Activated effector memory CD4-positive, alpha-beta T cell treated with Interleukin-2 at 50 U/mL for 16 hours (primary cell): ENCODE results near the gene WWC2.

Source experiments
- DNase-seq: peaks from one replicate; pipeline ENCODE4 v3.0.0-alpha.2; 2020

Gene WWC2

DNA sequence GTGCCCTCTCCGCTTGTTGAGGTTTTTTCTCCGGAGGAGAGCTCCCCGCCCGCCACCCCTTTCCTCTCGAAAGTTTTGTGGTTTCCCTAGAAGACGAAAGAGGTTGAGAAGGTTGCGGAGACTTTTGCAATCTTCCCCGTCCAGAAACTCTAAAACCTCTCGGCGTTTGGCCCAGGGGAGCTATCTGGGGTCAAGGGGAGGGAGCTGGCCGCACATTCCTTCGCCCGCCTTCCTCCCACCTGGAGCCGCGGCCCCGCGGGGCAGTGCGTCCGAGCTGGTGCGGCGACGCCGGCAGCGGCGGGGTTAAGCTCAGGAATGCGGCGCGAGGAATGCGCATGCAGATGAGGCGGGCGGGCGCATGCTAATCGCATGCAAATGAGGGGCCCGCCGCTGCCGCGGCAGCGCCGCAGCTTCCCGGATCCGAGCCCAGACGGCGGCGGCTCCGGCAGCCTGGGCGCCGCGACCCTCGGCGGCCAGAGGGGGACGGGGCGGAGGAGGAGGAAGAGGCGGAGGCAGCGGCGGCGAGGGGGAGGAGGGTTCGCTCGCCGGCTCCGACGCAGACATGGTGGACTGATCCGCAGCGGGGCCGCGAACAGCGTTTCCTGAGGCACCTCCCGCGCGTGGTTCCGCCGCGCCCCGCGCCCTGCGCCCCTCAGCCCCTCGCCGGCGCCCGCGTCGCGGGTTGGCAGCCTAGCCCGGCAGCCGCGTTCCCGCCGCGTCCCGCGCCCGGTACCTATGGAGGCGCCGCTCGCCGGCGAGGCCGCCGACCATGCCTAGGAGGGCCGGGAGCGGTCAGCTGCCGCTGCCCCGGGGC lies at the start of gene WWC2:
Gene WWC2, plus strand, starts transcription at position 535 of the 814 bp plus-strand sequence. Its CDS starts 235 bp downstream, at position 770.
- DNase-seq = peak; percentile 57

DNA sequence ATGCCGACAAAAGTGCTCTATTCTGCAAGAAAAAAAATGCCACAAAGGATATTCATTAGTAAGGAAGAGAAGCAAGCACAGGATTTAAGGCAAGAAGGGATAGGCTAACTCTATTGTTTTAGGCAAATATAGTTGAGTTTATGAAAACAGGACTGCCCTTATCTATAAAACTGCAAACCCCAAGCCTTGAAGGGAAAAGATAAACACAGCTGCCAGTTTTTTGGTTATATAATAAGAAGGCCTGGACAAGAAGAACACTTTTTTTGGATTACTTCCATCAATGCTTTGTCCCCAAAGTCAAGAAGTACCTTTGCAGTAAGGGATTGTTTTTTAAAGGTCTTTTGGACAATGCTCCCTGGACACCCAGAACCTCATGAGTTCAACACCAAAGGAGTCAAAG lies 45.4 kb upstream of the WWC2 start:
- DNase-seq = no peak

DNA sequence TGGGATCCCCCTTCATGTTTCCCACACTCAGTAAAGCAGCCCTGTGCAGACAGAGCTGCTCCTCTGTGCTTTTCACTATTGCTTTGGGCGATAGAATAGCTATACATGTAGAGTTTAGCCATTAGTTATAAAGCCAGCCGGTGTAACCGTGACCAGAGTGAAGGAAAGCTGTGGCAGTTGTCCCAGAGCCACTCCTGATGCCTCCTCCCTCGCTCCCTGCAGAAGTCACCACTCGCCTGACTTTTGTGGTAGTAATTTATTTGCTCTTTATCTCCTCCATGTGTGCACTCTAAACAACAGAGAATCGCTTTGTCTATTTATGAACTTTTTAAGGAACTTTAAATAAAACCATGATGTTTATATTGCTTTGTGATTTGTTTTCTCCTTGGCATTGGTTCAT lies 41.8 kb upstream of the WWC2 start:
- no peak for DNase-seq

DNA sequence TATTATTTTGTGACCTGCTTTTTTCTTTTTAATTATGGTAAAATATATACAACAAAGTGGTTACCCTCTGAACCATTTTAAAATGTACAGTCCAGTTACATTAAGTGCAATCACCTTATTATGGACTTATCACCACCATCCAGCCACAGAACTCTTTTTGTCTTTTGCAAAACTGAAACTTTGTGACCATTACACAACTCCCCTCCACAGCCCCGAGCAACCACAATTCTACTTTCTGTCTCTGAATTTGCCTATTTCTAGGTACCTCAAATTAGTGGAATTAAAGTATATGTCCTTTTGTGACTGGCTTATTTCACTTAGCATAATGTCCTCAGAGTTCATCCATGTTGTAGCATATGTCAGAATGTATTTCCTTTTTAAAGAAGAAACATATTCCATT lies 39.3 kb upstream of the WWC2 start:
- DNase-seq = no peak

DNA sequence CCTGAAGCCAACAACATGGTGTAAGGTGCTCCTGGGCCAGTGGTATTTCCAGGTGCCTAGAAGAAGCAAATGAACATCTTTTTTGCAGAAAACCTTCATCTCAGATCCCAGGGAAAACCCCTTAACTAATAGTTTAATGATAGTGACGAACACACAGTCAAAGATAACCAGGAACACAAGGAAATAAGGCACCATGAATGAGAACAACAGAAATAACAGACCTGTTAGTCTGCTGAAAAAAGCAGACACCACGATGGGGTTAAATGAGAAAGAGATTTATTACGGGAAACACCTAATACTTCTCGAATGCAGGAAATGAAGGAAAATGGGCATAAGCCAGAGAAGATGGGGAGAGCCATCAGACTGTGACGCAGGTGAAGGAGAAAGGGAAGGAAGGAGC lies 30.6 kb upstream of the WWC2 start:
- DNase-seq = no peak

DNA sequence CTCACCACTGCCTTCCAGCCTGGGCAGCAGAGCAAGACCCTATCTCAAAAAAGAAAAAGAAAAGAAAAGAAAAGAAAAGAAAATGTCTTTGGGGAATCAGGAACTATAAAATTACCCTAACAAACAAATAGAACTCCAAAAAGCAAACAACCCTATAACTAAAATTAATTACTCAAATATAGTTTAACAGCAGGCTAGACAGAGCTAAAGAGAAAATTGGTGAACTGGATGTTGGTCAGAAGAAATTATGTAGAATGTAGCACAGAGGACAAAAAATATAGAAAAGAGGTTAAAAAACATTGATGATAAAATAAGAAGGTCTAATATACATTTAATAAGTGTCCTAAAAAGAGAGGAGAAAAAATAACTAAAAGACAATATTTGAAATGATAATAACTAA lies 27.8 kb upstream of the WWC2 start:
- DNase-seq = no peak

DNA sequence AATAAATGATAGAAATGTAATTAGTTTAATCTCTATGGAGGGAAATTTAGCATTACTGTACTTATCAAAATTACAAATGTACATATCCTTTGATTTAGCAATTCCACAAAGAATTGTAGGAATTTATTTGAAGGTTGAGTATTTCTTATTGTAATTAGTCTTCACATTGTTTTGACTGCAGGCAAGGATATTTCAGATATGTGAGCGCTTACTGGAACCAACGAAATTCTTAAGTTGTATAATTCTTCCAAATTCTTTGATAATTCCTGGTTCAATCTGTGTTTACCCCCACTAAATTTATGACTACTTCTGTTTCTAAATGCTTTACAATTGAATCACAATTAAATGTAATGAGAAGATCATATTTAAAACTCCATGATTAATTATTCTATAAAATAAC lies 26.9 kb upstream of the WWC2 start:
- no peak for DNase-seq

DNA sequence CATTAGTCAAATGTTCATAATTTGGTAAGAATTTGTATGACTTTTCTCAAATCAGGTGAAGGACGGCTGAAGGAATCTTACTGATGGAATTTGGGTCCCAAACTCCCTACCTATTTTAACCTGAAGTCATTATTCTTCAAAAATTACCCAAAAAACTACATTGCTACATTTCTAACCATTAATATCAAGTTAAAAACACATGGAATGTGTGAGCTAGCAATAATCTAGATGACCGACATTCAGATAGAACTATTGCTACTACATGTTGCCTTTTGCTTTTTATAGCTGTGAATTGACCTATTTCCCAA lies 25.3 kb upstream of the WWC2 start:
- DNase-seq = no peak

DNA sequence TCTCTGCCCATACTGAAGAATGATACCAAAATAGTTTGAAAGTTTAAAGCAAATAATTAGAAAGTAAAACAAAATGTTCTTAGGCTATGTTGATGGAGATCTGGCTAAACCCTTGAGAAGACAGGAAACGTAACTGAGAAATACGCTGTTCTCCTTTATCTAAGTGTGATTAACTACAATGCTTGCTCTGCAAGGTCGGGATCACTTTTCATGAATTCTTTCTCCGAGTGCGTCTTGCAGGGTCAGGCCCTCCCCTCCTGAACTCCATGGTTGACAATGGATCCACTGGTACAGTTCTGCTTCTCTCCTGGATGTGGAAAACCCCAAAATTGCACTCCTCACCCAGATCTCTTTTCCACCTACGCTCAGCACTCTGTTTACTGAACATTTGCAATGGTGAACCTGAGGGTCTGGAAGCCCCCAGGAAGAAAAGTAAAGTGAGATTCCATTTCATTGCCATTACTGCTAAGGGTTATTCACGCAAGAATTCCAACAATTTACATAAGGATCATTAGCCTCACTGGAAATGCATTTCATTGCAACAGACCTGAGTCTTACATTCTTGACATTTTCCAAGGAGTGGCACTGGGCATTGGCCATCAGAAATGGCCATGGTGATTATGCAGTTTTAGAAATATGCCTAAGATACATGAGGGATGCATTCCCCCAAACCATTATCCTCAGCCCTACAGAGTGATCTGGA lies 24.6 kb upstream of the WWC2 start:
- DNase-seq = no peak

DNA sequence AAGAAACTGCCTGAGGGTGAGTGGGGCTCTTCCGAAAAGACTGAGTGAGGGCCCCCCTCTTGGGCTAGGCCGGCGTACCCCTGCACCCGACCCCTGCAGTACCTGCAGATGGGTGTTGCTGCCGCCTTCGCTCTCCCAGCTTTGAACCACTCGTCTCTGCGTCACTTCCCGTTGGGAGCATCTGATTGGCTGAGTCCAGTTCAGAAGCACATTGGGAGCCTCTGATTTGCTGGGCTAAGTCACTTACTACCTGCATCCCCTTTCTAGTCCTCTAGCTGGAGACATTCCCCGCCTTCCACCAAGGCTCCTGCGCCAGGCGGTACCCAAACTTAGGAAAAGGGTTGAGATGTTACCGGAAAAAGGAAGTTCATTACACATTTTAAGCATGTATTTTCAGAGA lies 20.4 kb upstream of the WWC2 start:
- no peak for DNase-seq

DNA sequence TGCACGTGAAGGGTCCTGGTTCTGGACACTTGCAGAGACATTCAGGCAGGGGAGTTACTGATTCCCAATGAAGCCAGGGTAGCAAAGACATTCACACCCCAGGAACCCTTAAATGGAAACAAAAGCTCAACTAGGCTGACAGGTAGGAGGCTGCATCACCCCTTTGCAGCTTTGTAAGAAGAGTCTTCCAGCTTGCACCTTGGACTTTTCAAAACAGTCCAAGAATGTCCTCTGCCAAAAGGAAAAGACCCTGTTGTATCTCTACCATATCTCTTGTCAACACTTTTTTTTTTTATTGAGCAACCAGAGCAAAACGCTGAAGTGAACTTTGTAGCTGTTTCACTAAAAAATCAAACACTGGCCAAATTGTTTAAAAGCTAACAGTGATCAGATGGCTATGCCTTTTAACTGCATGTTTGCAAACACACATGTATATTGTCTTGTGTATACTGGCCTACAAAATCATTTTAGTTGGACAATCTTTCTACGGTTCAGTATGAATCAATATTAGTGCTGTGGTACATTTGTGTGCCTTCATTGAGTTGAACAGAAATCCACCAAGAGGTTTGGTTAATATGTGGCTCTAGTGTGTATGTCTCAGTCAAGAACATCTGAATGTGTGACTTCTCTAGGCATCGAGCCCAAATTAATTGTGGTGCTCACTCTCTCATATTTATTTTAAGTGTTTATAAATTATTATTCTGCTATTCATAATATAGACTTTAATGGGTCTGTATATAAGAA lies 18.5 kb upstream of the WWC2 start:
- DNase-seq = no peak

DNA sequence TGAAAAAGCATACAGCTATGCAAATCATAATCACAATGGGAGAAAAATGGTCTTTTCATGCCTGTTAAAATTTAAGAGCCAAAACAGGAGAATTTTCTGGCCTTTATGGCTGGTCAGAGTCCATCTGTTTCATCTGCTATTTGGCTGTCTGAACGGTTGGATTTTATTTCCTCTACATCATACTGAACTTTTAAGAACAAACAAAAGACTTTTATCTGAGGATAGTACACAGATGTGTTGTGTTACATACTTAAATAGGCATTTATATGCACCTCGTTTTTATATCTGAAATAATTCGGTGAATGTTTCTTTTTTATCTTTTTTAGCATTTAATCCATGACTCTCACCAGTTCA lies 18.0 kb upstream of the WWC2 start:
- DNase-seq = no peak

DNA sequence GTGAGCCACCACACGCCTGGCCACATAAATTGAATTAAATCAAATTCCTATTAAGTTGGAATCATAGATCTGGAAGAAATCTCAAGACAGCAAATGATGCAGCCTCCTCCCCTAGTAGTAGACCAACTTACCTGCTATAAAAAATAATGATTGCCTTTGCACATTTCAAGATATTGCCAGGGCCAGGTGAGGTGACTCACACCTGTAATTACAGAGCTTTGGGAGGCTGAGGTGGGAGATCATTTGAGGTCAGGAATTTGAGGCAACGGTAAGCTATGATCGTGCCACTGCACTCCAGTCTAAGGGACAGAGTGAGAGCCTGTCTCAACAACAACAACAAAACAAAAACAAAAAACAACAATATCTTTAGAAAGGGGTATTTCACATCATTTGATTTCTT lies 17.0 kb upstream of the WWC2 start:
- DNase-seq = no peak

DNA sequence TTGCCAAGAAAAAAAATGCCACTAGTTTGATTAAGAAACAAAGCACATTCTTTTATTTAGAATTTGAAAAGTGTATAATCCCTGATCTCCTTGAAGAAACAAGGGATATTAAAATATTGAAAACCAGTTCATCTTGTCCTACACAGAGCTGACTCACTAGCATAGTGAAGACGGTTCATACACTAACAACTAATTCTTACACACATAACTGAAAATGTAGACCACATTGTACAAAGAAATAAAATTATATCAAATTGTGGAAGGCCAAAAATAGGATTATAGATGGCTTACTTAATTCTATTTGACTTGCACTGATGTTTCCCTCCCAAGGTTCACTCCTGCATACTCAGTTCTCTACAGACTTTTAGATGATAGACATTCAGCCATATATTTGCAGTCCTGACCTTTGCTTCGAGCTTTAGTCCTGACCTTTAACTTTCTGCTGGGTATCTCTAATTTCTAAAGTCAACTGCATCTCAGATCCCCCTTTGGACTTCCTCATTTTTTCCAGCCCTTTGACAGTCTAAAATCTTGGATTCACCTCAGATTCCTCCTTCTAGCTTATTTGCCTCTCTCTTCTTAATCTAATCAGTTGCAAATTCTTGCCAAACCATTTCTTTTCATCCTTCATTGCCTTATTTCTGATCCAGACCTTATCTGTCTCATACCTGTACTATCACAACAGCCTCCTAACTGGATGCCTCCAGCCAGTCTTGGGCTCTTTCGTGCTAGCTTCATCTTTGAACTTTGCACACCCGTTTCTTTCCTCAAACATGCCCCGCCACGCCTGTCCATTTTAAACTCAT lies 4.5 kb upstream of the WWC2 start:
- DNase-seq = no peak

DNA sequence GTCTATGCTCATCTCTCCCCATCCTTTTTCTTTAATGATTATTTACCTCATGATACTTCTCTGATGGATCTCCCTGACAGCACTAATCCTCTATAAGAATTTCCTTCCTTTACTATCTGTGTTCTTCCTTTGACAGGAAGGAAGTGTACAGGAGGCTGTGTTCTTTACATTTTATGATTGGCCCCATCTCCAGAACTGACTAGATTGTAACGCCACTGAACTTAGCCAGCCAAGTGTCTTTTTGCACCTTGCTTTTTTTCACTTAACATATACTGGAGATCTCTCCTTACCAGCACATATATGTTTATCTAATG lies 3.9 kb upstream of the WWC2 start:
- DNase-seq = no peak

DNA sequence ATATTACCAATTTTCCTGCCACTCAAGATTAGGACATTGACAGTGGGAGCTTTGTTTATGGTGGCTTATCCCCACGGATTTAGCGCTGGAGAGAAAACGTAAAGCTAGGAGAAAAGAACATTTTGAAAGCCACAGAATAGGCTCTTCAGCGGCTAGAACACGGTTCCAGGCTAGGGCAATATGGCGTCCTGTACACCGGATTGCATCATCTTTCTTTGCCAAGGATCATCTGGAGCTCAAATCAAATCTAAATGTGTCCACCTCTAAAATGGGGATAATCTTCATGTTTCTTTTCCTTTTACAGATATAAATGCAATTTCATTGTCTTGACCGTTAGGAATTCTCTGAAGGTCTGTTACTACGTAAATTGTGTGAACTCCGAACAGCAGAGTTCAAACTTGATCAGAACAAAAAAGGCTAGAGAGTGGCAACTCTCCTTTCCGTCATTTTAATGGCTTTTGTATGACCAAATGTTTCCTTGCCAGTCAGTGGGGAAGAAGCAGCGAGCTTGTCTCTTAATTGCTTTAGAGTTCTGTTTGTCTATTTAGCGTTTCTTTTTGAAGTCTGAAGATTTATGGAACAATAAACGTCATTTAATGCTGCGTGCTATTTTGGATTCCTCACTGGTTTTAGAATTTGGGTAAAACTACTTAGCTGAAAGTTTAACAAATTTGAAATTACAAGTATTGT lies 2.6 kb upstream of the WWC2 start:
- no peak for DNase-seq

DNA sequence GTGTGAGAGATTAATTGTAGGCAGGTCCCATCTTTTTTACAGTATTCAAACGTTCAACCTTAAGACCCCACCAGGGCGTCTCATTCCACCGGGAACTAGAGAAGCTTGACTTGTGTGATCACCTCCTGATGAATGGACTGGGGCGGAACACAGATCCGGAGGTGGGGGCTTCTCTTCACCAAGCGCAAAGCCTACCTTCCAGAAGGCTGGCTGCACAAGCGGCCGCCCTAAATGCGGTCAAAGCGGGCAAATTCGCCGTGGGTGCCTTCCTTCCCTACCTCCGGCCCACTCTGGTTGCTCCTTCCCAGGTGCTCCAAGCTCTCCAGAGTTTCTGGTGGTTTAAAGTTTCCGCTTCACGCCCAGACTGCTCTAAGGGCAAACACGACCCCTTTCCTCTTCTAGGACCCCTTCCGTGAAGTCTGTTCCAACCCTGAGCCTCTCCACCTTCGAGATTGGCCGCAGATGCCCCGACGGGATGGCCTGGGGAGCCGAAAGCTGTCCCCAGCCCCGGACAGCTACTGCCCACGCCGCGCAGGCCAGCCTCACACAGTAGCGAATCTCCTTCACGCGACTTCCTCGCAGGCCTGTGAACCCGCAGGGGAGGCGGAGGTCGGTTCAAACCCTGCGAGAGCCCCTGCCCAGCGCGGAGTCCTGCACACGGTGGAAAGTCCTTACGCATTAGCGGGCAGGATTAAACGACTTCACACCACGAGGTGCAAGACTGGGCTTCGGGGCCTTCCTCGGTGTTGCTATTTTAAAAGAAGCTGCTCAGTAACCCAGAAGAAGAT lies 1.6 kb upstream of the WWC2 start:
- no peak for DNase-seq

DNA sequence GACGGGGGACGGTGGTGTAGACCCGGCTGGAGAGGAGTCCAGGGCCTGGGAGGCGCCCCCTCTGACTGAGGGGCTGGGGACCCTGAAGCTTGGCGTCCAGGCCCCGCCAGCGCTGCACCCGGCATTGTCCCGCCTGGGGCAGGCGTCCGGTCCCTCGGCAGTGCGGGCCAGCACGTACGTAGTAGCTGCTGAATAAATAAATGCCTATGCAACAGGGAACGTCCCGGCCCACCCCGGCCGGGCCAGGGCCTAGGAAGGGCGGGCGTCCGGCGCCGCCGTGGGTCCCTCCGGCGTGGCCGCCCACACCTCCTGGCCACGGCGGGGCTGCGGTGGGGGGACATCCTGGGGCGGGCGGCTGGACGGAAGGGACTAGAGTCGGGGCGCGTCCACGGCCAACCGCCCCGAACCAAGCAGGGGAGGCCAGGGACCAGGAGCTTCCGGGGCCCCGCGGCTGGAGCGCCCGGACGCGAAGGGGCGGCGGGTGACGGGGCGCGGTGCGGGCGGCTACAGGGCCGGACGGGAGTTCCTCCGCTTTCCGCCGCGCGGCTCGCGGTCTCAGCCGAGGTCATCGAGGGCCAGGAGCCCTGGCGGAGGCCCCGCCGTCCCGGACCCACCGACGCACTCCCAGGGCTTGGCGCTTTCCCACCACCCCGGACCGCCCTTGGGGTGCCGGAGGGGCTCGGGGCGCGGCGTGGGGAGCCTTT lies 886 bp upstream of the WWC2 start:
- DNase-seq = peak; percentile 6

DNA sequence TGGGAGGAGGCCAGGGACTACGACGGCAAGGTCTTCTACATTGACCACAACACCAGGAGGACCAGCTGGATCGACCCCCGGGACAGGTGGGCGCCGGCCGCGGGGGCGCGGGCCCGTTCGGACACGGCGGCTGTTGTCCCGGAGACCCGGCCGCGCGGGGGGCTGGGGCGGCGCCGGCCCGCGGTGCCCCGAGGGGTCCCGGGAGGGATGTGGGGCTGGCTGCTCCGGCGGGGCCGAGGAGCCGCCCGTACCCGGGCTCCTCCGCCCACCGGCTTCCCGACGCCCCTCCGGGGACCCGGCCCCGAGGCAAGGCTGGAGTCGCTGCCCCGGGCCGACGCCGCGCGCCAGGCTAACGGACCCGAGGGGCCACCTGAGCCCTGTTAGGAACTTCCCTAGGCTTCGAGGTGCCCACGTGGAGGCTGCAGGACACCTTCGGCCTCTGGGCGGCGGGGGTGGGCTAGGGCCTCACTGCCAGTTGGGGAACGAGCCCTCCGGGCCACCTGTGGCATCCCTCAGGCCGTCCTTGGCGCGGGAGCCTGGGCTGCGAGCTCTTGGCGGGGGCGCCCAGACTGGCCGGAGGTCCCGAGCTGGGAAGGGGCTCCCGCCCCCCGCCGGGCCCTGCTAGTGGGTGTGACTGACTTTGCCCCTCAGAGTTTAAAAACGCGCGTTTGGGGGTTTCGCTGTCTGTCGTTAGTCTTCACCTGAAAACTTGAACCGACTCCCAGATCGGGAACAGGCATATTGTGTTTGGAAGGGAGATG lies 660 bp downstream of the WWC2 start:
- DNase-seq = no peak

DNA sequence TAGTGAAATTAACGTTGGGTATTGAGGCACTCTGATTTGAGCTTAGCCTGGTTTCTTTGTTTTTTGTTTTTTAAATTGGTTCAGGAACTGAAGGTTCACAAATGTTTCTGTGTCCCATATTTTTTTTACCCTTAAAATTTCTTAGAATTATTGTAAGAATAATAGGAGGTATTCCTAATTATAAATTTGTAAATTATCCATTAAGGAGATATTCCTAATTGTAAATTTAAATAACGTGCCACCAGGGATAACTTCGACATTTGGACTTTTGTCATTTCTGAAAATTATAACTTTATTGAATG lies 1.2 kb downstream of the WWC2 start:
- no peak for DNase-seq

DNA sequence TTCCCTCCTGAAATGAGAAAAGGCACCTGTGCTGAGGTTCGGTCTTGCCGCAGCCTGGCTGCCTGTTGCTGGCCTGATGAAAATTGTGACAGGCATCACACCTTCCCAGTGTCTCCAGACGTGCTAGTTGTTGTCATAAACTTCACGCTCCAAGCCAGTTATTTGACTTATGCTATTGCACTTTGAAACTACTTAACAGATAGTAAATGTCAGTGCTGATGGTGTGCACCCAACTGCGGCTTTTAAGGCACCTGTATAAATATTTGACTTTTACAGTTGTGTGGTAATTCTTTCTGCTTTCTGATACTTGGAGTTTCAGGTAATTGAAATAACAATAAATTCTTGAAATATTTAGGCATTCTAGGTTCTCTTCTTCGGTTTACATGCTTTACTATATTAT lies 1.8 kb downstream of the WWC2 start:
- DNase-seq = no peak
